Smooth muscle cell (in vitro differentiated cells): ENCODE measurements around the gene DNAJB9. TPM values are rescaled to one million over a fixed set of nuclear protein-coding genes. Genes with fewer than 3 reads are reported as not detected.

Experiments
- DNase-seq: peaks from one replicate; lab custom pipeline; 2025; ENCODE audit not compliant: unreplicated experiment; lab: John Stamatoyannopoulos, UW
- H2AFZ ChIP-seq: fragments of 200-600 bp; sonication (generic); 2 replicates; pipeline ENCODE4 v1.6.0; 2016; ENCODE audit warnings: antibody characterized with exemption, low read depth, mild to moderate bottlenecking
- H3F3A ChIP-seq: fragments of 200-600 bp; sonication (generic); 2 replicates; pipeline ENCODE4 v1.6.0; 2017; ENCODE audit warnings: antibody characterized with exemption, low read depth
- H3K27ac ChIP-seq: fragments of 200-600 bp; sonication (generic); 2 replicates; pipeline ENCODE4 v1.5.1; 2016; ENCODE audit warnings: low read depth, mild to moderate bottlenecking
- H3K27me3 ChIP-seq: fragments of 200-600 bp; sonication (generic); 2 replicates; pipeline ENCODE4 v1.6.1; 2016; ENCODE audit warnings: low read depth, mild to moderate bottlenecking
- H3K36me3 ChIP-seq: fragments of 200-600 bp; sonication (generic); 2 replicates; pipeline ENCODE4 v1.5.1; 2016; ENCODE audit warnings: low read depth
- H3K4me1 ChIP-seq: fragments of 200-600 bp; sonication (generic); 2 replicates; pipeline ENCODE4 v1.5.1; 2016; ENCODE audit warnings: low read depth
- H3K4me2 ChIP-seq: fragments of 200-600 bp; sonication (generic); 2 replicates; pipeline ENCODE4 v1.6.0; 2016; ENCODE audit warnings: mild to moderate bottlenecking
- H3K4me3 ChIP-seq: fragments of 200-600 bp; sonication (generic); 2 replicates; pipeline ENCODE4 v1.5.1; 2016; ENCODE audit warnings: mild to moderate bottlenecking
- H3K79me2 ChIP-seq: fragments of 200-600 bp; sonication (generic); 2 replicates; pipeline ENCODE4 v1.6.0; 2016; ENCODE audit warnings: low read depth, mild to moderate bottlenecking
- H3K9ac ChIP-seq: fragments of 200-600 bp; sonication (generic); 2 replicates; pipeline ENCODE4 v1.6.0; 2016; ENCODE audit warnings: low read depth
- H3K9me3 ChIP-seq: fragments of 200-600 bp; sonication (generic); replicated peaks from 2 replicates; pipeline ENCODE4 v1.5.1; 2016; ENCODE audit warnings: low read depth
- H4K20me1 ChIP-seq: fragments of 200-600 bp; sonication (generic); 2 replicates; pipeline ENCODE4 v1.6.0; 2016; ENCODE audit warnings: low read depth
- CTCF ChIP-seq: fragments of 200-600 bp; sonication (generic); IDR thresholded peaks from 2 replicates; pipeline ENCODE4 v1.5.1; 2017; ENCODE audit warnings: borderline replicate concordance, mild to moderate bottlenecking, antibody characterized with exemption; ENCODE audit not compliant: insufficient read depth, poor library complexity, severe bottlenecking
- WGBS: methylation state at CpG from one replicate; pipeline ENCODE4 v1.1.7; 2016; ENCODE audit warnings: low lambda C conversion rate; 5-methylcytosine and 5-hydroxymethylcytosine counted together
- polyA plus RNA-seq: library from polyadenylated mRNA; unstranded; fragments of >200 nt; fragmentation: Nextera tagmentation; extraction: Ambion mirVana; gene quantifications from 2 replicates; pipeline ENCODE4 v1.2.1, GENCODE V29; 2016
- total RNA-seq: library from RNA; depleted of rRNA; stranded (reverse); fragments of >200 nt; gene quantifications from 2 replicates; pipeline ENCODE4 v1.2.3, GENCODE V29; 2014

DNAJB9 gene
- total and polyA plus RNA-seq, 2 experiments from 2014 or later = 46.1 to 84.1 TPM

- Histone ChIP-seq H3K27me3 (peaks cover 3% of the 10 kb centered on the region), H3K79me2 (no peaks in the 10 kb centered on the region), H3F3A (no peaks in the 10 kb centered on the region), H2AFZ (no peak overlapping the region), H4K20me1 (no peaks in the 10 kb centered on the region), H3K27ac (no peak overlapping the region), H3K9ac (no peak overlapping the region), H3K4me3 (no peak overlapping the region), H3K4me1 (no peaks in the 10 kb centered on the region), H3K36me3 (no peaks in the 10 kb centered on the region), H3K9me3 (no peaks in the 10 kb centered on the region), H3K4me2 (no peak overlapping the region)
- no peak for DNase-seq
- 76% methylated on average over 8 of the region's 8 CpGs for whole genome bisulfite sequencing
- no peak for TF ChIP-seq CTCF
Measured at GRCh38 chr7:108603656-108604306, 34.1 kb downstream of the DNAJB9 start.

DNA sequence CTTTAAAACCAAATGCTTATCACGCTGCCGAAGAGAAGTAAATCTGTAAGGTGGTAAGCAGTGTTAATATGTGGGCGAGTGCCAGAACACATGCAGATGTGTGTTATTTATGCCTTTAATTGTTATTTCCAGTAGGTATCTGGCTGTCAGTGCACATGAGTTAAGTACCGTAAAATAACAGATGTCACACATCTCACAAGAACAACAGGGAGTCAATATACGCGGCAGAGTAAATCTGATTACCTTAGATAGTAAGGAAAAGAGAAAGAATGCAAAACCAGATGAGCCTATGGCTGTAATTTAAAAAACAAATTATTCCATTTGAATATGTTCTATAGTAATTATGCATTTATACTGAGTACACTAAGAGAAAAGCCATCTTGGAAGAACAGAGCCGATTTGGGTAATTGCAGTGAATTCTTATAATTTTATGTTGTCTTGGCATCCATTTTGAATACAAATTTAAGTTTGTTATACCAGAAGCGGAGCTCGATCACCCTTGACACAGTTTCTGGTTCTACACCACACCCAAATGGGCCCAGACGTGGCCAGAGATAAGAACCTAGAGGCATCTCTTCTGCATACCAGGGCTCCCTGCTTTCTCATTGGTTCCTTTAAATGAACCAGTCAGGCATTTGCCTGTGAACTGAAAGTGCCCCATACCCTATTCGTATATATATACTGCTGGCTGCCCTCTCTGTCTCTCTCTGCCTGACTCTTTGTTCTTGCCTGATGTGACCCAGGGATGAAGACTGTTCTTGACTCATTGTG lies 34.8 kb downstream of the DNAJB9 start:
- H3K4me1 ChIP-seq = no peaks in the 10 kb centered on the region
- WGBS = 85% methylated on average over 11 of the region's 11 CpGs
- H3K9me3 ChIP-seq = no peaks in the 10 kb centered on the region
- no peaks in the 10 kb centered on the region for H3K79me2 ChIP-seq
- no peaks in the 10 kb centered on the region for H3F3A ChIP-seq
- no peak overlapping the region for H2AFZ ChIP-seq
- H4K20me1 ChIP-seq = no peaks in the 10 kb centered on the region
- no peak overlapping the region for H3K9ac ChIP-seq
- H3K4me3 ChIP-seq = no peak overlapping the region
- H3K27ac ChIP-seq = no peak overlapping the region
- no peaks in the 10 kb centered on the region for H3K36me3 ChIP-seq
- no peak for TF ChIP-seq CTCF
- DNase-seq = no peak
- peaks cover 3% of the 10 kb centered on the region for H3K27me3 ChIP-seq
- H3K4me2 ChIP-seq = no peak overlapping the region

- no peak overlapping the region for H3K9ac ChIP-seq
- H4K20me1 ChIP-seq = no peaks in the 10 kb centered on the region
- whole genome bisulfite sequencing = 48% methylated on average over 7 of the region's 7 CpGs
- no peaks in the 10 kb centered on the region for H3K27me3 ChIP-seq
- H3K4me1 ChIP-seq = no peaks in the 10 kb centered on the region
- H3K36me3 ChIP-seq = no peaks in the 10 kb centered on the region
- no peaks in the 10 kb centered on the region for H3K79me2 ChIP-seq
- no peaks in the 10 kb centered on the region for H3K9me3 ChIP-seq
- no peak overlapping the region for H3K27ac ChIP-seq
- H3F3A ChIP-seq = no peaks in the 10 kb centered on the region
- no peak overlapping the region for H2AFZ ChIP-seq
- H3K4me3 ChIP-seq = no peak overlapping the region
- DNase-seq = no peak
- TF ChIP-seq CTCF = no peak
- no peak overlapping the region for H3K4me2 ChIP-seq
Measured at GRCh38 chr7:108605559-108606201, 36.0 kb downstream of the DNAJB9 start.
